HG02870 (cell line): Measurements from ENCODE around the gene ASB10.

Source experiments
- ATAC-seq: cut with Tn5 transposase; IDR thresholded peaks from one replicate; pipeline ENCODE4 v1.9.1; 2021; ENCODE audit warnings: mild to moderate bottlenecking, moderate library complexity; ENCODE audit not compliant: unreplicated experiment

The ASB10 gene

GRCh38 chr7:151167197-151167961, 19.7 kb downstream of the ASB10 start, which contains the start of gene GBX1:
TSS of gene GBX1 (minus strand) at chr7:151167694. CDS start at chr7:151167548, 146 bp downstream.
- no peak for ATAC-seq

GRCh38 chr7:151166629-151167196, 20.3 kb downstream of the ASB10 start:
- no peak for ATAC-seq

- ATAC-seq: no peak
These were observed 25.3 kb downstream of the ASB10 start for GRCh38 chr7:151161757-151162156.

- ATAC-seq: no peak
These were observed 29.3 kb downstream of the ASB10 start for GRCh38 chr7:151157645-151158329.

- ATAC-seq: no peak
These were observed 34.2 kb downstream of the ASB10 start for GRCh38 chr7:151152643-151153513.

GRCh38 chr7:151150388-151150787, 36.7 kb downstream of the ASB10 start:
- ATAC-seq: no peak

GRCh38 chr7:151148319-151149259, 38.5 kb downstream of the ASB10 start:
- ATAC-seq: no peak

GRCh38 chr7:151146761-151147160, 40.3 kb downstream of the ASB10 start:
- ATAC-seq: no peak

- no peak for ATAC-seq
These were observed 42.7 kb downstream of the ASB10 start for GRCh38 chr7:151144387-151144786.

- no peak for ATAC-seq
These were observed 43.6 kb downstream of the ASB10 start for GRCh38 chr7:151143261-151144015.

- ATAC-seq: no peak
These were observed 44.4 kb downstream of the ASB10 start for GRCh38 chr7:151142686-151143040.

- ATAC-seq: no peak
These were observed 45.0 kb downstream of the ASB10 start for GRCh38 chr7:151141855-151142685.

- no peak for ATAC-seq
These were observed 45.7 kb downstream of the ASB10 start for GRCh38 chr7:151141311-151141854.

- no peak for ATAC-seq
These were observed 46.2 kb downstream of the ASB10 start for GRCh38 chr7:151140826-151141225.

- no peak for ATAC-seq
These were observed 47.3 kb downstream of the ASB10 start for GRCh38 chr7:151139791-151140190.

GRCh38 chr7:151139071-151139790, 47.8 kb downstream of the ASB10 start:
- no peak for ATAC-seq

- no peak for ATAC-seq
These were observed 48.7 kb downstream of the ASB10 start for GRCh38 chr7:151138153-151138851.
